ENCODE measurements around the gene ZBTB38. TPM values are rescaled to one million over a fixed set of nuclear protein-coding genes. Genes with fewer than 3 reads are reported as not detected.

ZBTB38 gene
- total RNA-seq, 1 donor from 2014 or later = 77.6 TPM

Other genes starting within 250 kb of the ZBTB38 start
- 0.40 and 0.44 TPM in 2 replicates for gene PXYLP1, start 136.7 kb upstream of the ZBTB38 start, total RNA-seq
- gene RASA2, start 118.5 kb downstream of the ZBTB38 start, total RNA-seq = 5.4 and 7.3 TPM in 2 replicates